DMS153 (cell line): ENCODE data around the gene KIF19.
"Not testable (repeated sequence)": the region's sequence is repeated elsewhere in the genome, so short reads cannot be mapped to it uniquely, and the experiment has no call there.

Source experiments
- DNase-seq: peaks from one replicate; lab custom pipeline; 2025; lab: John Stamatoyannopoulos, UW

KIF19 gene, protein sequence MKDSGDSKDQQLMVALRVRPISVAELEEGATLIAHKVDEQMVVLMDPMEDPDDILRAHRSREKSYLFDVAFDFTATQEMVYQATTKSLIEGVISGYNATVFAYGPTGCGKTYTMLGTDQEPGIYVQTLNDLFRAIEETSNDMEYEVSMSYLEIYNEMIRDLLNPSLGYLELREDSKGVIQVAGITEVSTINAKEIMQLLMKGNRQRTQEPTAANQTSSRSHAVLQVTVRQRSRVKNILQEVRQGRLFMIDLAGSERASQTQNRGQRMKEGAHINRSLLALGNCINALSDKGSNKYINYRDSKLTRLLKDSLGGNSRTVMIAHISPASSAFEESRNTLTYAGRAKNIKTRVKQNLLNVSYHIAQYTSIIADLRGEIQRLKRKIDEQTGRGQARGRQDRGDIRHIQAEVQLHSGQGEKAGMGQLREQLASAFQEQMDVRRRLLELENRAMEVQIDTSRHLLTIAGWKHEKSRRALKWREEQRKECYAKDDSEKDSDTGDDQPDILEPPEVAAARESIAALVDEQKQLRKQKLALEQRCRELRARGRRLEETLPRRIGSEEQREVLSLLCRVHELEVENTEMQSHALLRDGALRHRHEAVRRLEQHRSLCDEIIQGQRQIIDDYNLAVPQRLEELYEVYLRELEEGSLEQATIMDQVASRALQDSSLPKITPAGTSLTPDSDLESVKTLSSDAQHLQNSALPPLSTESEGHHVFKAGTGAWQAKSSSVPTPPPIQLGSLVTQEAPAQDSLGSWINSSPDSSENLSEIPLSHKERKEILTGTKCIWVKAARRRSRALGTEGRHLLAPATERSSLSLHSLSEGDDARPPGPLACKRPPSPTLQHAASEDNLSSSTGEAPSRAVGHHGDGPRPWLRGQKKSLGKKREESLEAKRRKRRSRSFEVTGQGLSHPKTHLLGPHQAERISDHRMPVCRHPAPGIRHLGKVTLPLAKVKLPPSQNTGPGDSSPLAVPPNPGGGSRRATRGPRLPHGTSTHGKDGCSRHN

DNA sequence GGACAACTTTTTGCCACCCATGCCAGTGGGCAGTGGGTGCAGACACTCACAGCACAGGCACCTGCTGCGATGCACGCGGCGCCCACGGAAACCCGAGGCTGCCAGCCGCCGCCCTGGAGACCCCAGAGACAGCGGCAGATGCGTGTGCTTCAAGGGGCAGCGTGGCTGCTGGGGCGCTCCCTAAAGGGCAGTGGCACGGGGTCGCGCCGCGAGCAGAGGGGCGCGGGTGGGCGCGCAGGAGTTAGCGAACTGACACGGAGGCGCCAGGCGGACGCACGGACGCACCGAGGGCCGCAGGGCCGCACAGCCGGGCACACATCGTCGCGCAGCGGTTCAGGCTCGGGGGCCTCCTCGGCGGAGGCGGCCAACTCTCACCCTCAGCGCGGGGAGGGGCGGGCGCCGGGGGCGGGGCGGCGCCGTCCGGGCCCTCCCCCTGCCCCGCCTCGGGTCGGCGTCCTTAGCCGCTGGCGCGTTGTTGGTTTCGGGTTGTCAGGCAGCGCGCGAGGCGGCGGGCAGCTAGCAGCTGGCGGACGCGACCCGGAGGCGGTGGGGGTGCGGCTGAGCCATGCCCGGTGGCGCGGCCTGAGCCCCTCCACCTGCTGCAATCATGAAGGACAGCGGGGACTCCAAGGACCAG, at the start of gene KIF19:
KIF19 (plus strand) TSS at position 484 of the 637 bp plus-strand sequence; CDS start at position 608, 124 bp downstream.
- DNase-seq: no peak

DNA sequence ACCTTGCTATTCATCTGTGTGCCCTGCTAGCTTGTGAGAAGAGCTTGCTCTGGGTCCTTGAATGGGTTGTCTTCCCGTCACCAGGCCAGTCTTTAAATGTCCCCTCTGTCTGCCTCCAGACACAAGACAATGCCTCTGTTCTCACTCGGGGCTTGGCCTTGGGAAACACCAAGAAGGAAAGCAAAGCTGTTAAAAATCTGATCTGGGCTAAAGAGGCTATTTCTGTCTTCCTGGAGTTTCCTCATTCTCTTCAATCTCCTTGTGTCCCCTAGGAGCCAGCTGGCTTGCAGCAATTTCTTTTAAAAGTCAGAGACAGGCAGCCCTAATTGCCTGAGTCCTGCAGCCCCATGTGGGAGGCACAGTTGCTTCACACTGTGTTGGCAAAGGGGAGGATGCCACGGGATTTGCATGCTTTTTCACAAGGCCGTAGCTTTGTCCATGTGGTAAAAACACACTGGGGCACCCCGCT, 49.5 kb upstream of the KIF19 start:
- DNase-seq: no peak

DNA sequence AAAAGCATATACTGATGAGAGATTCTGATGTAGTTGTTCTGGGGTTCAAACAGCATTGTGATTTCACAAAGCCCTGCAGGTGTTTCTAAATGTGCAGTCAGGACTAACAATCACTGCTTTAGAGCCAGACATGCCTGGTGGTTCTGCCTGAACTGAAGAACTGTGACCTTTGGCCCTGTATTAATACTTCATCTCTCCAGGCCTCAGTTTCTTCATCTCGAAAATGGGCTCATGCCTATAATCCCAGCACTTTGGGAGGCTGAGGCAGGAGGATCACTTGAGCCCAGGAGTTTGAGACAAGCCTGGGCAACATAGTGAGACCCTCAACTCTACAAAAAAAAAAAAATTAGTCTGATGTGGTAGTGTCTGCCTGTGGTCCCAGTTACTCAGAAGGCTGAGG, 48.1 kb upstream of the KIF19 start:
- DNase-seq: no peak

DNA sequence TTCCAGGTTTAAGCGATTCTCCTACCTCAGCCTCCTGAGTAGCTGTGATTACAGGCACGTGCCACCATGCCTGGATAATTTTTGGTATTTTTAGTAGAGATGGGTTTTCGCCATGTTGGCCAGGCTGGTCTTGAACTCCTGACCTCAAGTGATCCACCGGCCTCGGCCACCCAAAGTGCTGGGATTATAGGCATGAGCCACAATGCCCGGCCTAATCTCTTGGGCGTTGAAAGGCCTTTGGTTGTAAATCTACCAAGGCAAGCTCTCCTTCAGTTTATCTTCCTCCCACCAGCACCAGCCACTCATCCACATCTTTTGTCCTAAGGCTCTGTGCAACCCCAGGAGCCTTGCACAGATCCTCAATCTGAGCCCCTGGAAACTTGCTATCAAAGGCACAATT, 46.4 kb upstream of the KIF19 start:
- DNase-seq: not testable (repeated sequence)

DNA sequence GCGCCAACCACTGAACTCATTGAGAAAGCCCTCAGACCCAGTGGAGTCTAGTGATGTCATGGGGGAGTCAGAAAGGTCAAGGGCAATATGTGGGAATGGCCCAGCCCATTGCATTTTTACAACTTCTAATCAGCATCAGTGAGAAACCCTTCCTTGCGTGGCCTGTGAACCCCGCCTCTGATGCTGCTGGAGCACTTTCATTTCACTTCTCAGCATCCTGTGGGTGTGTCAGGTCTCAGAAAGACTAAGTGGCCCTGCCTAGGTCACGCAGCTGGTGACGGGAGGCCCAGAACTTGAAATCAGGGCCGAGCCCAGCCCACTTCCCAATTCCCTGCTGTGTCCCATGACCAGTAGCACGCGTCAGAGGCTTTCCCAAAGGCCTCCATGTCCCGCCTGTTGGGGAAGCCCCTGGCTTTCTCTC, 45.9 kb upstream of the KIF19 start:
- no peak for DNase-seq

DNA sequence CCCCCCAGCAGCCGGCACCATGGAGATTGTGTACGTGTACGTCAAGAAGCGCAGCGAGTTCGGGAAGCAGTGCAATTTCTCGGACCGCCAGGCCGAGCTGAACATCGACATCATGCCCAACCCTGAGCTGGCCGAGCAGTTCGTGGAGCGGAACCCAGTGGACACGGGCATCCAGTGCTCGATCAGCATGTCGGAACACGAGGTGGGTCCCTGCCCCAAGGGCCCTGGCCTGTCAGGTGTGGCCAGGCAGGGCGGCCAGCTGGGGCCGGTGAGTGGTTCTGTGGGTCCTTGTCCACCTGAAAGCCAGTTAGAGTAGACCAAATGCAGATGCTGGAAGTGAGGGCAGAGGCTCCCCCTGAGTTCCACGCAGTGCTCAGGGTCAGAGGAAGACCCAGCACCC, 44.2 kb upstream of the KIF19 start:
- no peak for DNase-seq

DNA sequence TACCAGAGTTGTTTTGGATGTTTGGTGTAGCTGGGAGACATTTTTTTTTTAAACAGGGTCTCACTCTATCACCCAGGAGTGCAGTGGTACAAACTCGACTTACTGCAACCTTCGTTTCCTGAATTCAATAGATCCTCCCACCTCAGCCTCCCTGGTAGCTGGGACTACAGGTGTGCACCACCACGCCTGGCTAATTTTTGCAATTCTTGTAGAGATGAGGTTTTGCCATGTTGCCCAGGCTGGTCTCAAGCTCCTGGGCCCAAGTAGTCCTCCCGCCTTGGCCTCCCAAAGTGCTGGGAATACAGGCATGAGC, 43.8 kb upstream of the KIF19 start:
- not testable (repeated sequence) for DNase-seq

DNA sequence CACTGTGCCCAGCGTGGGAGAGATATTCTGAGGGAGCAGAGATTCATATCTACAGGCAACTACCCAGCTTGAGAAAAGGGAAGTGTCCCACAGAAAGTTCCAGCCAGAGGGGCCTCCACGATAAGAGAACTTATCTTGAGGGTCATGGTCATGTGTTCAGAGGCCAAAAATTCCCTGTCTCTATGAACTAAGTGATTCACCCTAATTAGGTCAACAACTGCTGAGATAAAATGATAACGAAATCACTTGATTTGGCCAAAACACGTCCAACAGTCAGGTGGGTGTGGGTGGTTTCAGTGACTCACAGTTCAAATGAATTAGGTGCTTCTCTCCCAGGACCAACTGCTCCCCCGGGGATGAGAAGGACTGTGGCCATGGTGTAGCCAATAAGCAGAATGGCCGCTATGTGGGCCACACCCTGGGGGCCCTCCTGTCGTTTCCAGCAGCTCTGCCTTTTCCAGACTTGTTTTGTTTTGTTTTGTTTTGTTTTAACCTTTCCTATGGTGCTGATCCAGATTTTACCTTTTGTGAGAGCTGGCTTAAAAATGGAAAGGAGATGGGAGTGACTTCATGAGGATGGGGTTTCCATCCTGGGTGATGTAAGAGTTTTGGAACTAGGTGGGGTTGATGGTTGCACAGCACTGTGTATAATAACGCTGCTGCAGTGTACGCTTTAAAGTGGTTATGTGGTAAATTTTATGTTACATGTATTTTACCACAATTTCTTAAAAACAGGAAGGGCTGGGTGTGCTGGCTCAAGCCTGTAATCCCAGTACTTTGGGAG, 43.2 kb upstream of the KIF19 start:
- DNase-seq: no peak

DNA sequence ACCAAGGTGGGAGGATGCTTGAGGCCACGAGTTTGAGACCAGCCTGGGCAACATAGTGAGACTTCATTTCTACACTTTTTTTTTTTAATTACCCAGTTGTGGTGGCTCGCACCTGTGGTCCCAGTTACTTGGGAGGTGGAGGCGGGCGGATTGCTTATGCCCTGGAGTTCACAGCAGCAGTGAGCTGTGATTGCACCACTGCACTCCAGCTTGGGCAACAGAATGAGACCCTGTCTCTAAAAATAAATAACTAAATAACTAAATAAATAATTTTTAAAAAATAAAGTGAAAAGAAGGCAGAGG, 42.7 kb upstream of the KIF19 start:
- DNase-seq: no peak

DNA sequence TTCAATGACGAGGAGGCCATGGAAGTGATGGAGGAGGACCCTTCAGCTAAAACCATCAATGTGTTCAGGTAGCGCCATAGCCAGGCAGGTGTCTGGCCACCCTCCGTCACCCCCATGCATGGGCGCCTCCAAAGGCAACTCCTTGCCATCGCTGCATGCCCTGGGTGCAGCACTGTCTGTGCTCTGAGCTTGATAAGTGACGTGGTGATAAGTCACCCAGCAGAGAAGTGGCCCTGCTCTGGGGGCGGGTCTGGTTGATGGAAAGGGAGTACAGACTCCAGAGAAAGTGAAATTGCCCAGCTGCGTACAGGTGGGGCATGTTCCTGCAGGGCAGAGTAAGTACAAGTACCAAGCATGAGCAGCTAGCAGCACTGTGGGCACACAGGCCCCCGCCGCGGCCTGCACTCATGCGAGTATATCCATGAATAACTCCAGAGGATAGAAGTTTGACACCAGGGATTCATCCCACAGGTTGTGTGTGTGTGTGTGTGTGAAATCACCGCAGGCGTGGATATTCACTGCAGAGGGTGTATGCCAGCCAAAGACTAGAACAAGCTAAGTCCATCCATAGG, 38.9 kb upstream of the KIF19 start:
- no peak for DNase-seq

DNA sequence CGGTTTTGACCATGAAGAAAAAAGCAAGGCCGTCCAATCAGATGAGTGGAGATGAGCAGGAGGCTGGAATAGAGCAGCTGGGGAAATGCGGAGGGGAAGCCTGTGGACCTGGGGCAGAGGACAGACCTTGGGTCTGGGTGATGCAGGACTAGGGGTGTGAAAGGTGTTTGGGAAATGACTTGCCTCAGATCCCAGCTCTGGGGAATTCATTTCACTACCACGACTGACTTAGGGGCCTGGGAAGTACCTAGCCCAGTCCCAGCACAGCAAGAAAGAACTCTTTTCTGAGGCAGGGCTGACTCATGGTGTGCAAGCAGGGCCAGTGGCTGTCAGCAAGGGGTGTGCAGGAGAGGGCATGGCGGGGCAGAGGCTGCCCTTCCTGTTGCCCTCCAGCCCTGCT, 37.2 kb upstream of the KIF19 start:
- DNase-seq: no peak

DNA sequence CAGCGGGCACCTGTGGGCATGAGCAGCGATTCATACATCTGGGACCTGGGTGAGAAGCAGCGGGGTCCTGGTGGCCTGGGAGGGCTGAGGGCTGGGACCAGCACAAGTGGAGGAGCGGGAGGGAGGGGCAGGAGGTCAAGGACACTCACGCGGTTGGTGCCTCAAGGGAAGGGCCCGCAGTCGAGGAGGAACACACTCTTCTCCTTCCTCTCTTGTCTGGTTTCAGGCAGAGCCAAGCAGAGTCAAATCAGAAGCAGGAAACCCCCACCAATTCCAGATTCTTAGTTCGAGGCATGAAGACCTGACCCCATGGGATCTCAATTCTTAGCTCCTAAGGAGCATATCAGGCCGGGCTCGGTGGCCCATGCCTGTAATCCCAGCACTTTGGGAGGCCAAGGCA, 36.3 kb upstream of the KIF19 start:
- DNase-seq: no peak

DNA sequence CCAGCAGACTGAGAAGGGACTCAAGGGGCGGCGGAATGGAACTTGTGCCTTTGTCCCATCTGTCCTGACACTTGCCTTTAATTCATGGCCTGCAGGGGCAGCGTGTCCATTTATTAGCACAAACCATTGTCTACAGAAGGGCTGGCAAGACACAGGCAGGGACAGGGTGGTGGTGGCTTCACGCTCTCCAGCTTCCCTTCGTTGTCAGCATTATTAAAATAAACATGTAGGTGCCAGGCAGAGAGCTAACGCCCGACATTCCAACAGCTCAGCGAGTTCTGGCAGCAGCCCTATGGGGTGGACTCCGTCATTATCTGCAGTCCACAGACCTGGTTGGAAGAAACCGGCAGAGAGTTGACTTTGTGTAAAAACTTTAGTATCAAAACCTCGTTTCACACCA, 35.7 kb upstream of the KIF19 start:
- no peak for DNase-seq

DNA sequence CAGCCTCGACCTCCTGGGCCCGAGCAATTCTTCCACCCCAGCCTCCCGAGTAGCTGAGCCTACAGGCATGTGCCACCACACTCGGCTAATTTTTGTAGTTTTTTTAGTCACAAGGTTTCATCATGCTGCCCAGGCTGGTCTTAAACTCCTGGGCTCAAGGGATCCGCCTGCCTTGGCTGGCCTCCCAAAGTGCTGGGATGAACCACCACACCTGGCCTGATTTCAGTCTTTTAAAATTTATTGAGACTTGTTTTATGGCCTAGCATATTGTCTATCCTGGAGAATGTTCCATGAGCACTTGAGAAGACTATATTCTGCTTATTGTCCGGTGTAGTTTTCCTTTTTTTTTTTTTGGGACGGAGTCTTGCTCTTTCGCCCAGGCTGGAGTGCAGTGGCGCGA, 33.5 kb upstream of the KIF19 start:
- DNase-seq: no peak

DNA sequence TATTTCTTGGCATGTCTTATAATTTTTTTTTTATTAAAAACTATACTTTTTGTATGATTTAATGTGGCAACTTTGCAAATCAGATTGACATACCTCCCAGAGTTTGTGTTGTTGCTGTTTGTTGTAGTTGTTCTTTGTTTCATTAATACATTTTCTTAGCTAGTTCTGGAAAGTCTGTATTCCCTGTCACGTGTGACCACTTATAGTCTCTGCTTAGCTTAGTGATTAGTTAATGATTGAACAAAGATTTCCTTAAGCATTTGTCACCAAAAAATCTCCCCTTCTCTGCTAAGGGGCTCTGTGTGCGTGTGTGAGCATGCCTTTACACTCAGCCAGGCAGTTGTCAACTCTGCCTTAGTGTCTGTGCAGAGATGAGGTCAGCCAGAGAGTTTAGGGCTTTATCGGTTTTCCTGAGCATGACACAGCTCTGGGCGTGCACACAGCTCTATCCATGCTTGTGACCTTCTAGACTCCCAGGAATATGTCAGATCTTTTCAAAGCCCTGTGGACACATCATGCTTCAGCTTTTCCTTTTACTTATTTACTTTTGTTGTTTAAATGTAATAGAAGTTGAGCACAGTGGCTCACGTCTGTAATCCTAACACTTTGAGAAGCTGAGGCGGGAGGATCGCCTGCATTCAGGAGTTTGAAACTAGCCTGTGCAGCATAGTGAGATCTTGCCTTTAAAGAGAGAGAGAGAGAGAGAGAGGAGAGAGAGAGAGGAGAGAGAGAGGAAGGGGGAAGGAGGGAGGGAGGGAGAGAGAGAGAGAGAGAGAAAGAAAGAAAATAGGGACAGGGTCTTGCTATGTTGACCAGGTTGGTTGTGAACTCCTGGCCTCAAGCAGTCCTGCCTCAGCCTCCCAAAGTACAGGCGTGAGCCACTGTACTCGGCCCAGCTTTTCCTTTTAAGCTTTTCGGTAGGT, 30.1 kb upstream of the KIF19 start:
- no peak for DNase-seq

DNA sequence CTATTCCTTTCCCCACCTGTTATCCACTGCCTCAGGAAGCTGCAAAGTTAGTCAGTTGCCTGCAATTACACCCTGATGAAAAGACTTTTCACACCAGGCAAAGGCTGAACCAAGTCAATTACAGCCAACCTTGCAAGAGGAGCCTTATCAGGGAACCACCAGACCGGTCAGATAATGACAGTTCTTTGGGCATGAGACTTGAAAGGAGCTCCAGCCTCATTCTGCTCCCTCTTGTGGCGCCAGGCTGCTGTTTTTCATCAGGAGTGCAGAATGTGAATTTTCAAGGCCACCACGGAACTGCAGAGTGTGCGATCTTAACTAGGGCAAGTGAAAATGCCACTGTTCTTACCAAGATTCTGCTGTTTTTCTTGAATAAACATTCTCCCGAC, 29.5 kb upstream of the KIF19 start:
- no peak for DNase-seq

DNA sequence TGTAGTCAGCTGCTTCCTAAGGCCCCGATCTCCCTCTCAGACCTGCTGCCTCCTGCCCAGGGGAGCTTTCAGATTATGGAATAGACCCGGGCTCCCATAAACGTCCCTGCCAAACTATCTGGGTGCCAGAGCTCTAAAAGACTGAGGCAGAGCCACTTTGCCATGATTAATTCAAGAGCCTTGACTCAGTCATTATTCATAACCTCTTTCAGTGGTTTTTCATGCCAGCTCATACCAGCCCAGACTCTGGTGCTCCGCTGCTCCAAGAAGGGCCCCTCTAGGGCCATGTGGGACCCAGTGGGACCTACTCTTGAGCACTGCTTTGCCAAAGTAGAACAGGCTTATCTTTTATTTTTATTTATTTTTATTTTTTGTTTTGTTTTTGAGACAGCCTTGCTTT, 28.1 kb upstream of the KIF19 start:
- DNase-seq: no peak

DNA sequence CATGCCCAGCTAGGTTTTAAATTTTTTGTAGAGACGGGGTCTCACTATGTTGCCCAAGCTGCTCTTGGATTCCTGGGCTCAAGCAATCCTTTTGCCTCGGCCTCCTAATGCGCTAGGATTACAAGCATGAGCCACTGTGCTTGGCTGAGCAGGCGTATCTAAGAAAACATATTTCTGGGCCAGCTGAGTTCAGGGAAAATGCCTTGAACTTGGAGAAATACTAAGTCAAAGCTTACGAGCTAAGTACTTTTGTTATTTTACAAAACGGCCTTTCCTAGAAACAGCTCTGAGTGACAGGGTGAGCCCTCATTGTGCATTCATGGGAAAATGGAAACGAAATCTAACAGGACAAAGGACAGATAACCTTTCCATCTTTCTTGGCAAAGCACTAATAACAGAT, 27.2 kb upstream of the KIF19 start:
- DNase-seq: no peak

DNA sequence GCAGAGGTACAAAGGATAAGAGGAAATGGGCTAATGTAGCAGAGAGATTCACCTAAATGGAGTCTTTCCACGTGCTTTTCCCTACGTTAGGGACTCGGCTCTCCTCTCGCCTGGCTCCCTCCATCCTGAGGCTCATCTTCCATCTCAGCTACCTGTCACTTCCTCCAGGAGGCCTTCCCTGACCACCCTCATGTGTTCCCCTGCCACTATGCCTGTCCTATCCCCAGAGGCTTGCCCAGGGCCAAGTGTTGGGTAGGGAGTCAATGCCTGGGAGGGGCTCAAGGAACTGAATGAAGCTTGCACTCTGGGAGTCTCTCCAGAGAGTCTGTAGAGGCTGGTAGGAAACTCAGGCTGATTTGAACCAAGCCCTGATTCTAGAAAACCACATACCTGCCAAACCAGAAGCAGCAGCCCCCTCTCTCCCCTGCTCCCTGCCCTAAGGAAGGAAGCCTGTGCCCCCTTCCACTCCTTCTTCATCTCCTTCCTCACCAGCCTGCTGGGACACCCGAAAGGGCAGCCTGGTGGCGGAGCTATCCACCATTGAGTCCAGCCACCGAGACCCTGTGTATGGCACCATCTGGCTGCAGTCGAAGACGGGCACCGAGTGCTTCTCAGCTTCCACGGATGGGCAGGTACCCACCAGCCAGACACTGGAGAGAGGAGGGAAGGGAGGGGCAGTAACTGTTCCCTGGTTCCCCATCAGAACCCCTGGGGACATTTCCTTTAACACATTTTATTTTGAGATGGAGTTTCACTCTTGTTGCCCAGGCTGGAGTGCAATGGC, 26.6 kb upstream of the KIF19 start:
- no peak for DNase-seq

DNA sequence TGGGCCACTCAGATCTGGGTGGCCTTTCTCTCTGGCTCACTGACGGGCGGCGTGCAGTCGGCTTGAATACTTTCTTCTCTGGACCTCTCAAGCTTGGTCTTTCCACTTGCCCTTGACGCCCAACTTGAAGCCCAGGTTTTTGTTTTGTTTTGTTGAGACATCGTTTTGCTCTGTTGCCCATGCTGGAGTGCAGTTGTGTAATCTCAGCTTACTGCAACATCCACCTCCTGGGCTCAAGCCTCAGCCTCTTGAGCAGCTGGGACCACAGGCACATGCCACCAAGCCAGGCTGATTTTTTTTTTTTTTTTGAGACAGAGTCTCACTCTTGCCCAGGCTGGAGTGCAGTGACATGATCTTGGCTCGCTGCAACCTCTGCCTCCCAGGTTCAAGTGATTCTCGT, 22.7 kb upstream of the KIF19 start:
- no peak for DNase-seq
